Umbilical cord (tissue), 2 donors: ENCODE data around the gene MUC12. TPM values are rescaled to one million over a fixed set of nuclear protein-coding genes. Genes with fewer than 3 reads are reported as not detected.
A peak's percentile ranks its signal among the peaks of the same experiment; 100 is the strongest.
"Not testable (repeated sequence)": the region's sequence is repeated elsewhere in the genome, so short reads cannot be mapped to it uniquely, and the experiment has no call there.

Experiments used
- DNase-seq: peaks from one replicate; pipeline ENCODE4 v3.0.0-alpha.2; 2015; ENCODE audit warnings: low spot score
- total RNA-seq: library from RNA; depleted of rRNA; stranded (reverse); fragments of >200 nt; gene quantifications from one replicate; pipeline ENCODE4 v1.2.3, GENCODE V29; 2014; ENCODE audit warnings: low replicate concordance; ENCODE audit not compliant: insufficient read depth

The MUC12 gene
- total RNA-seq, 1 donor from 2014 or later, result 2.9 TPM

- DNase-seq, result not testable (repeated sequence)
These were observed 22.9 kb downstream of the MUC12 start for GRCh38 chr7:100992280-100992679.

GRCh38 chr7:100994671-100995070 lies 25.3 kb downstream of the MUC12 start:
- DNase-seq, result not testable (repeated sequence)

GRCh38 chr7:100998530-100998929 lies 29.2 kb downstream of the MUC12 start:
- not testable (repeated sequence) for DNase-seq

- not testable (repeated sequence) for DNase-seq
These were observed 30.0 kb downstream of the MUC12 start for GRCh38 chr7:100999334-100999733.

GRCh38 chr7:101000025-101000424 lies 30.7 kb downstream of the MUC12 start:
- not testable (repeated sequence) for DNase-seq

GRCh38 chr7:101002333-101002732 lies 33.0 kb downstream of the MUC12 start:
- not testable (repeated sequence) for DNase-seq

GRCh38 chr7:101007361-101007760 lies 38.0 kb downstream of the MUC12 start:
- not testable (repeated sequence) for DNase-seq

GRCh38 chr7:101009629-101010028 lies 40.3 kb downstream of the MUC12 start:
- no peak for DNase-seq

- no peak for DNase-seq
These were observed 43.6 kb downstream of the MUC12 start for GRCh38 chr7:101012931-101013330.

- no peak for DNase-seq
These were observed 46.3 kb downstream of the MUC12 start for GRCh38 chr7:101015626-101016025.

GRCh38 chr7:101017064-101017777 lies 47.9 kb downstream of the MUC12 start:
- DNase-seq, result peak; percentile 93

GRCh38 chr7:101018271-101019167 lies 49.2 kb downstream of the MUC12 start:
- DNase-seq, result peak; percentile 38

- DNase-seq, result no peak
These were observed 51.1 kb downstream of the MUC12 start for GRCh38 chr7:101020444-101020843.

GRCh38 chr7:101021703-101022102 lies 52.3 kb downstream of the MUC12 start:
- DNase-seq, result no peak

GRCh38 chr7:101023839-101024238 lies 54.5 kb downstream of the MUC12 start:
- no peak for DNase-seq

GRCh38 chr7:101031082-101031481 lies 61.7 kb downstream of the MUC12 start:
- no peak for DNase-seq

GRCh38 chr7:101035941-101036340 lies 66.6 kb downstream of the MUC12 start:
- no peak for DNase-seq

GRCh38 chr7:101041283-101041682 lies 71.9 kb downstream of the MUC12 start:
- not testable (repeated sequence) for DNase-seq

- DNase-seq, result peak; percentile 55
These were observed 89.0 kb downstream of the MUC12 start for GRCh38 chr7:101058355-101058754.

- DNase-seq, result no peak
These were observed 90.2 kb downstream of the MUC12 start for GRCh38 chr7:101059620-101059942.

- no peak for DNase-seq
These were observed 91.6 kb downstream of the MUC12 start for GRCh38 chr7:101060992-101061391.

GRCh38 chr7:101064176-101064550 lies 94.8 kb downstream of the MUC12 start:
- DNase-seq, result not testable (repeated sequence)

- not testable (repeated sequence) for DNase-seq
These were observed 95.8 kb downstream of the MUC12 start for GRCh38 chr7:101065162-101065561.
